Activated CD4-positive, alpha-beta memory T cell treated with anti-CD3 and anti-CD28 coated beads for 36 hours (primary cell): ENCODE measurements around the gene PLS1. TPM values are rescaled to one million over a fixed set of nuclear protein-coding genes. Genes with fewer than 3 reads are reported as not detected.
"Not testable (repeated sequence)": the region's sequence is repeated elsewhere in the genome, so short reads cannot be mapped to it uniquely, and the experiment has no call there.

ENCODE experiments used
- CTCF ChIA-PET: fragments of 350-600 bp; sonication (Branson Sonifier 250); formaldehyde crosslinking; loops from one replicate; lab custom pipeline; 2021; ENCODE audit warnings: antibody characterized with exemption, inconsistent platforms; lab: Charles Lee
- POLR2A ChIA-PET: fragments of 350-600 bp; sonication (Branson Sonifier 250); formaldehyde crosslinking; loops from one replicate; lab custom pipeline; 2021; ENCODE audit warnings: antibody characterized with exemption; lab: Charles Lee
- DNase-seq: peaks from one replicate; pipeline ENCODE4 v3.0.0-alpha.2; 2020
- H3K27ac Mint-ChIP-seq: one replicate; pipeline ENCODE4 v1.8.0; 2021; ENCODE audit warnings: mixed read lengths
- H3K27me3 Mint-ChIP-seq: one replicate; pipeline ENCODE4 v1.8.0; 2021; ENCODE audit warnings: mixed read lengths
- H3K36me3 Mint-ChIP-seq: one replicate; pipeline ENCODE4 v1.8.0; 2021; ENCODE audit warnings: mixed read lengths
- H3K4me1 Mint-ChIP-seq: one replicate; pipeline ENCODE4 v1.8.0; 2021; ENCODE audit warnings: low read depth, mixed read lengths
- H3K4me3 Mint-ChIP-seq: one replicate; pipeline ENCODE4 v1.8.0; 2021; ENCODE audit warnings: mild to moderate bottlenecking, mixed read lengths
- H3K9me3 Mint-ChIP-seq: one replicate; pipeline ENCODE4 v1.8.0; 2021; ENCODE audit warnings: mixed read lengths
- intact Hi-C: fragments of 100-400 bp; cut with micrococcal nuclease; formaldehyde crosslinking; loops from one replicate; pipeline ENCODE4 v1.15.1; 2023
- total RNA-seq, 2 experiments: library from RNA; stranded (reverse); gene quantifications; one replicate each; pipeline ENCODE4 v1.2.3, GENCODE V29; 2021

PLS1 gene
- total RNA-seq, 2 experiments from 2014 or later, result 4.5 to 5.7 TPM

- DNase-seq, result no peak
- Mint-ChIP-seq H3K36me3 (no peaks in the 10 kb centered on the region), H3K27me3 (no peaks in the 10 kb centered on the region), H3K9me3 (no peaks in the 10 kb centered on the region), H3K4me1 (peaks cover 7% of the 10 kb centered on the region), H3K4me3 (no peak overlapping the region), H3K27ac (no peak overlapping the region)
- ChIA-PET POLR2A (no interaction called here), CTCF (no interaction called here)
- intact Hi-C loops, result no loop called here
Observed at GRCh38 chr3:142601713-142602112, 5.5 kb downstream of the PLS1 start.

- ChIA-PET CTCF (no interaction called here), POLR2A (no interaction called here)
- Mint-ChIP-seq H3K9me3 (no peaks in the 10 kb centered on the region), H3K27me3 (no peaks in the 10 kb centered on the region), H3K36me3 (no peaks in the 10 kb centered on the region), H3K4me3 (no peak overlapping the region), H3K4me1 (no peaks in the 10 kb centered on the region), H3K27ac (no peak overlapping the region)
- intact Hi-C loops, result no loop called here
- no peak for DNase-seq
Observed at GRCh38 chr3:142602619-142603385, 6.6 kb downstream of the PLS1 start.

- H3K4me3 Mint-ChIP-seq, intact Hi-C loops, H3K27me3 Mint-ChIP-seq, POLR2A ChIA-PET, DNase-seq, H3K9me3 Mint-ChIP-seq, H3K36me3 Mint-ChIP-seq, H3K4me1 Mint-ChIP-seq, H3K27ac Mint-ChIP-seq: not testable (repeated sequence)
- CTCF ChIA-PET, result interaction anchor here (0.7 kb wide), 1 partner anchor 246 kb away, joined by 3 read pairs; no protein-coding TSS in a partner anchor
Observed at GRCh38 chr3:142603386-142603705, 7.2 kb downstream of the PLS1 start.

GRCh38 chr3:142604940-142605339 is 8.7 kb downstream of the PLS1 start:
- Mint-ChIP-seq H3K27me3 (no peaks in the 10 kb centered on the region), H3K36me3 (no peaks in the 10 kb centered on the region), H3K4me3 (no peak overlapping the region), H3K27ac (no peak overlapping the region), H3K4me1 (no peaks in the 10 kb centered on the region), H3K9me3 (no peaks in the 10 kb centered on the region)
- ChIA-PET CTCF (no interaction called here), POLR2A (no interaction called here)
- intact Hi-C loops, result no loop called here
- no peak for DNase-seq

GRCh38 chr3:142608631-142609030 is 12.4 kb downstream of the PLS1 start:
- no peak for DNase-seq
- ChIA-PET CTCF (no interaction called here), POLR2A (no interaction called here)
- Mint-ChIP-seq H3K36me3 (no peaks in the 10 kb centered on the region), H3K9me3 (no peaks in the 10 kb centered on the region), H3K27ac (no peak overlapping the region), H3K4me1 (no peaks in the 10 kb centered on the region), H3K4me3 (no peak overlapping the region), H3K27me3 (no peaks in the 10 kb centered on the region)
- intact Hi-C loops, result no loop called here

GRCh38 chr3:142609136-142609535 is 12.9 kb downstream of the PLS1 start:
- Mint-ChIP-seq H3K4me3 (no peak overlapping the region), H3K4me1 (no peaks in the 10 kb centered on the region), H3K27ac (no peak overlapping the region), H3K27me3 (no peaks in the 10 kb centered on the region), H3K9me3 (no peaks in the 10 kb centered on the region), H3K36me3 (no peaks in the 10 kb centered on the region)
- intact Hi-C loops, result no loop called here
- CTCF ChIA-PET, result no interaction called here
- POLR2A ChIA-PET, result no interaction called here
- no peak for DNase-seq

GRCh38 chr3:142611206-142611605 is 15.0 kb downstream of the PLS1 start:
- Mint-ChIP-seq H3K4me1 (no peaks in the 10 kb centered on the region), H3K27me3 (no peaks in the 10 kb centered on the region), H3K9me3 (no peaks in the 10 kb centered on the region), H3K27ac (no peak overlapping the region), H3K36me3 (no peaks in the 10 kb centered on the region), H3K4me3 (no peak overlapping the region)
- intact Hi-C loops, result no loop called here
- POLR2A ChIA-PET, result interaction anchor here (0.7 kb wide), 1 partner anchor 8 kb away, joined by 3 read pairs; no protein-coding TSS in a partner anchor
- CTCF ChIA-PET, result interaction anchor here (0.9 kb wide), 1 partner anchor 24 kb away, joined by 3 read pairs; no protein-coding TSS in a partner anchor
- no peak for DNase-seq

GRCh38 chr3:142613491-142613890 is 17.3 kb downstream of the PLS1 start:
- POLR2A ChIA-PET, result interaction anchor here (1.3 kb wide), 1 partner anchor 12 kb away, joined by 3 read pairs; no protein-coding TSS in a partner anchor
- DNase-seq, result no peak
- Mint-ChIP-seq H3K36me3 (no peaks in the 10 kb centered on the region), H3K4me3 (no peak overlapping the region), H3K9me3 (no peaks in the 10 kb centered on the region), H3K27ac (no peak overlapping the region), H3K4me1 (no peaks in the 10 kb centered on the region), H3K27me3 (no peaks in the 10 kb centered on the region)
- CTCF ChIA-PET, result no interaction called here
- intact Hi-C loops, result no loop called here

GRCh38 chr3:142614059-142614626 is 17.9 kb downstream of the PLS1 start:
- Mint-ChIP-seq H3K9me3 (no peaks in the 10 kb centered on the region), H3K36me3 (no peaks in the 10 kb centered on the region)

GRCh38 chr3:142615171-142615570 is 19.0 kb downstream of the PLS1 start:
- Mint-ChIP-seq H3K27me3 (no peaks in the 10 kb centered on the region), H3K9me3 (no peaks in the 10 kb centered on the region), H3K27ac (no peak overlapping the region), H3K4me3 (no peak overlapping the region), H3K36me3 (no peaks in the 10 kb centered on the region), H3K4me1 (no peaks in the 10 kb centered on the region)
- intact Hi-C loops, result no loop called here
- DNase-seq, result no peak
- ChIA-PET POLR2A (no interaction called here), CTCF (no interaction called here)

More at GRCh38 chr3:142614059-142614626, 17.9 kb downstream of the PLS1 start:
- no peak for DNase-seq
- H3K4me3 Mint-ChIP-seq, result no peak overlapping the region
- intact Hi-C loops, result no loop called here
- ChIA-PET POLR2A (interaction anchor here (1.3 kb wide), 1 partner anchor 12 kb away, joined by 3 read pairs; no protein-coding TSS in a partner anchor), CTCF (no interaction called here)
- H3K27ac Mint-ChIP-seq, result no peak overlapping the region
- no peaks in the 10 kb centered on the region for H3K27me3 Mint-ChIP-seq
- no peaks in the 10 kb centered on the region for H3K4me1 Mint-ChIP-seq

- intact Hi-C loops, result no loop called here
- no peaks in the 10 kb centered on the region for H3K36me3 Mint-ChIP-seq
- H3K4me1 Mint-ChIP-seq, result no peaks in the 10 kb centered on the region
- no peak overlapping the region for H3K4me3 Mint-ChIP-seq
- H3K27ac Mint-ChIP-seq, result no peak overlapping the region
- ChIA-PET CTCF (no interaction called here), POLR2A (interaction anchor here (1.1 kb wide), 1 partner anchor 8 kb away, joined by 3 read pairs; no protein-coding TSS in a partner anchor)
- H3K9me3 Mint-ChIP-seq, result no peaks in the 10 kb centered on the region
- no peak for DNase-seq
- H3K27me3 Mint-ChIP-seq, result no peaks in the 10 kb centered on the region
Observed at GRCh38 chr3:142618917-142619461, 22.8 kb downstream of the PLS1 start.

GRCh38 chr3:142622405-142622804 is 26.2 kb downstream of the PLS1 start:
- intact Hi-C loops, result no loop called here
- Mint-ChIP-seq H3K36me3 (no peaks in the 10 kb centered on the region), H3K9me3 (no peaks in the 10 kb centered on the region), H3K4me3 (no peak overlapping the region), H3K4me1 (no peaks in the 10 kb centered on the region), H3K27ac (no peak overlapping the region), H3K27me3 (no peaks in the 10 kb centered on the region)
- ChIA-PET POLR2A (no interaction called here), CTCF (no interaction called here)
- no peak for DNase-seq
